Astrocyte (in vitro differentiated cells and primary cell): ENCODE measurements around the gene CADM4. TPM values are rescaled to one million over a fixed set of nuclear protein-coding genes. Genes with fewer than 3 reads are reported as not detected.
A peak's percentile ranks its signal among the peaks of the same experiment; 100 is the strongest.

Source experiments
- DNase-seq: peaks from one replicate; pipeline ENCODE4 v3.0.0-alpha.2; 2010; ENCODE audit warnings: low read depth
- FAIRE-seq: peaks from 2 replicates; lab custom pipeline; 2011; peaks lifted over from hg19 to GRCh38; lab: Jason Lieb, UNC
- H2AFZ ChIP-seq: 2 replicates; pipeline ENCODE4 v1.6.0; 2012; ENCODE audit warnings: low read depth, low read length, inconsistent platforms
- H3K27ac ChIP-seq: 2 replicates; pipeline ENCODE4 v1.5.1; 2011; ENCODE audit warnings: low read depth, low read length, inconsistent platforms
- H3K27me3 ChIP-seq: 2 replicates; pipeline ENCODE4 v1.6.0; 2011; ENCODE audit warnings: low read length, inconsistent platforms; ENCODE audit not compliant: insufficient read depth
- H3K36me3 ChIP-seq: 2 replicates; pipeline ENCODE4 v1.5.1; 2011; ENCODE audit warnings: low read length, inconsistent platforms; ENCODE audit not compliant: insufficient read depth
- H3K4me1 ChIP-seq: 2 replicates; pipeline ENCODE4 v1.5.1; 2011; ENCODE audit warnings: low read length, inconsistent platforms; ENCODE audit not compliant: insufficient read depth
- H3K4me2 ChIP-seq: 2 replicates; pipeline ENCODE4 v1.6.0; 2012; ENCODE audit warnings: low read length, inconsistent platforms
- H3K4me3 ChIP-seq: 2 replicates; pipeline ENCODE4 v1.5.1; 2011; ENCODE audit warnings: low read depth, mild to moderate bottlenecking, low read length, inconsistent platforms; ENCODE audit not compliant: insufficient read depth
- H3K79me2 ChIP-seq: 2 replicates; pipeline ENCODE4 v1.6.0; 2012; ENCODE audit warnings: mild to moderate bottlenecking, low read length, inconsistent platforms; ENCODE audit not compliant: insufficient read depth
- H3K9ac ChIP-seq: 2 replicates; pipeline ENCODE4 v1.6.0; 2012; ENCODE audit warnings: mild to moderate bottlenecking, low read length, inconsistent platforms
- H3K9me3 ChIP-seq: 2 replicates; pipeline ENCODE4 v1.5.1; 2012; ENCODE audit warnings: low read depth, mild to moderate bottlenecking, low read length, inconsistent platforms; ENCODE audit not compliant: insufficient read depth
- H4K20me1 ChIP-seq: 2 replicates; pipeline ENCODE4 v1.6.0; 2012; ENCODE audit warnings: low read length, inconsistent platforms; ENCODE audit not compliant: insufficient read depth
- H3K27ac Mint-ChIP-seq: one replicate; pipeline ENCODE4 v1.8.0; 2021; ENCODE audit warnings: mild to moderate bottlenecking, mixed read lengths; ENCODE audit not compliant: unreplicated experiment
- H3K27me3 Mint-ChIP-seq: one replicate; pipeline ENCODE4 v1.8.0; 2021; ENCODE audit warnings: low read depth, mixed read lengths; ENCODE audit not compliant: unreplicated experiment
- H3K36me3 Mint-ChIP-seq: one replicate; pipeline ENCODE4 v1.8.0; 2021; ENCODE audit warnings: low read depth, mixed read lengths; ENCODE audit not compliant: unreplicated experiment
- H3K4me1 Mint-ChIP-seq: one replicate; pipeline ENCODE4 v1.8.0; 2021; ENCODE audit warnings: low read depth, mixed read lengths; ENCODE audit not compliant: unreplicated experiment
- H3K4me3 Mint-ChIP-seq: one replicate; pipeline ENCODE4 v1.8.0; 2021; ENCODE audit warnings: mild to moderate bottlenecking, moderate library complexity, mixed read lengths; ENCODE audit not compliant: unreplicated experiment
- H3K9me3 Mint-ChIP-seq: one replicate; pipeline ENCODE4 v1.8.0; 2021; ENCODE audit warnings: mild to moderate bottlenecking, mixed read lengths; ENCODE audit not compliant: unreplicated experiment
- EZH2 ChIP-seq: IDR thresholded peaks from 2 replicates; pipeline ENCODE4 v1.6.1; 2012; ENCODE audit warnings: mild to moderate bottlenecking, low read length, inconsistent platforms; ENCODE audit not compliant: insufficient read depth
- total RNA-seq: library from RNA; stranded (reverse); gene quantifications from 2 replicates; pipeline ENCODE4 v1.2.1, GENCODE V29; 2021
- TF ChIP-seq, protein P1 (sequence below): IDR thresholded peaks from 2 replicates; pipeline ENCODE4 v1.5.1; 2011; ENCODE audit warnings: low read depth, mild to moderate bottlenecking, inconsistent platforms, low read length, moderate library complexity; ENCODE audit not compliant: insufficient read depth

Gene CADM4
- total RNA-seq, 1 donor from 2014 or later, result 52.1 TPM

DNA sequence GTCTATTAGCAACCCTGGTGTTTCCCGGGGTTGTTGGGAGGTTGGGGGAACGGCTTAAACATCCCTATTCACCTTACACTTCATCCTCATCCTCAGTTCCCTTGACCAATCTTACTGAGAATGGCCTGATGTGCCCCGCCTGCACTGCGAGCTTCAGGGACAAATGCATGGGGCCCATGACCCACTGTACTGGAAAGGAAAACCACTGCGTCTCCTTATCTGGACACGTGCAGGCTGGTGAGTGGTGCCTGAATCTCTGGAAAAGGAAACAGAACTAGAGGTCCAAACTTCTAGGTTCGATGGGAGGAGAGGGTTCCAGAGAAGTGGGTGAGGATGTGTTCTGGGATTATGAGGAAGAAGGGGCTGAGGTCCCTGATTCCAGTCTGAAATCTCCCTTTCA is 58.2 kb downstream of the CADM4 start:
- H3K36me3 ChIP-seq, result peaks cover 4% of the 10 kb centered on the region
- Mint-ChIP-seq H3K36me3 (peaks cover 13% of the 10 kb centered on the region), H3K9me3 (peaks cover 1% of the 10 kb centered on the region), H3K27ac (no peak overlapping the region), H3K4me3 (no peak overlapping the region), H3K27me3 (peaks cover 13% of the 10 kb centered on the region), H3K4me1 (peaks cover 2% of the 10 kb centered on the region)
- peaks cover 3% of the 10 kb centered on the region for H3K79me2 ChIP-seq
- H3K4me3 ChIP-seq, result no peak overlapping the region
- H4K20me1 ChIP-seq, result peaks cover 8% of the 10 kb centered on the region
- H3K27me3 ChIP-seq, result no peaks in the 10 kb centered on the region
- no peak for FAIRE-seq
- H3K9ac ChIP-seq, result no peak overlapping the region
- no peak overlapping the region for H2AFZ ChIP-seq
- H3K4me2 ChIP-seq, result peak overlapping the region; percentile 79
- no peaks in the 10 kb centered on the region for H3K9me3 ChIP-seq
- peaks cover 4% of the 10 kb centered on the region for H3K4me1 ChIP-seq
- DNase-seq, result no peak
- H3K27ac ChIP-seq, result no peak overlapping the region
- no peak for TF ChIP-seq EZH2
- TF ChIP-seq, protein P1, sequence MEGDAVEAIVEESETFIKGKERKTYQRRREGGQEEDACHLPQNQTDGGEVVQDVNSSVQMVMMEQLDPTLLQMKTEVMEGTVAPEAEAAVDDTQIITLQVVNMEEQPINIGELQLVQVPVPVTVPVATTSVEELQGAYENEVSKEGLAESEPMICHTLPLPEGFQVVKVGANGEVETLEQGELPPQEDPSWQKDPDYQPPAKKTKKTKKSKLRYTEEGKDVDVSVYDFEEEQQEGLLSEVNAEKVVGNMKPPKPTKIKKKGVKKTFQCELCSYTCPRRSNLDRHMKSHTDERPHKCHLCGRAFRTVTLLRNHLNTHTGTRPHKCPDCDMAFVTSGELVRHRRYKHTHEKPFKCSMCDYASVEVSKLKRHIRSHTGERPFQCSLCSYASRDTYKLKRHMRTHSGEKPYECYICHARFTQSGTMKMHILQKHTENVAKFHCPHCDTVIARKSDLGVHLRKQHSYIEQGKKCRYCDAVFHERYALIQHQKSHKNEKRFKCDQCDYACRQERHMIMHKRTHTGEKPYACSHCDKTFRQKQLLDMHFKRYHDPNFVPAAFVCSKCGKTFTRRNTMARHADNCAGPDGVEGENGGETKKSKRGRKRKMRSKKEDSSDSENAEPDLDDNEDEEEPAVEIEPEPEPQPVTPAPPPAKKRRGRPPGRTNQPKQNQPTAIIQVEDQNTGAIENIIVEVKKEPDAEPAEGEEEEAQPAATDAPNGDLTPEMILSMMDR, result no peak

GRCh38 chr19:43578787-43579186 is 60.9 kb downstream of the CADM4 start:
- H3K4me3 ChIP-seq, result no peak overlapping the region
- no peaks in the 10 kb centered on the region for H3K9me3 ChIP-seq
- H3K4me1 Mint-ChIP-seq, result peaks cover 2% of the 10 kb centered on the region
- H3K4me1 ChIP-seq, result peaks cover 15% of the 10 kb centered on the region
- H3K4me2 ChIP-seq, result no peak overlapping the region
- no peak for FAIRE-seq
- TF ChIP-seq, protein P1, result no peak
- TF ChIP-seq EZH2, result no peak
- H3K27ac Mint-ChIP-seq, result no peak overlapping the region
- peaks cover 5% of the 10 kb centered on the region for H3K36me3 Mint-ChIP-seq
- peaks cover 2% of the 10 kb centered on the region for H3K9me3 Mint-ChIP-seq
- no peaks in the 10 kb centered on the region for H3K36me3 ChIP-seq
- no peak overlapping the region for H3K9ac ChIP-seq
- H3K4me3 Mint-ChIP-seq, result no peak overlapping the region
- H3K27me3 ChIP-seq, result no peaks in the 10 kb centered on the region
- H2AFZ ChIP-seq, result no peak overlapping the region
- peaks cover 13% of the 10 kb centered on the region for H3K27me3 Mint-ChIP-seq
- H4K20me1 ChIP-seq, result no peaks in the 10 kb centered on the region
- H3K79me2 ChIP-seq, result peaks cover 14% of the 10 kb centered on the region
- no peak overlapping the region for H3K27ac ChIP-seq
- DNase-seq, result no peak

GRCh38 chr19:43575955-43576878 is 63.4 kb downstream of the CADM4 start:
- H2AFZ ChIP-seq, result peak overlapping the region; percentile 74
- Mint-ChIP-seq H3K27ac (no peak overlapping the region), H3K27me3 (peaks cover 13% of the 10 kb centered on the region)

More at GRCh38 chr19:43575955-43576878, 63.4 kb downstream of the CADM4 start:
- peaks cover 5% of the 10 kb centered on the region for H3K36me3 Mint-ChIP-seq
- no peak for TF ChIP-seq EZH2
- TF ChIP-seq, protein P1, result no peak
- Histone ChIP-seq H3K9ac (peak overlapping the region; percentile 58), H3K79me2 (peaks cover 21% of the 10 kb centered on the region), H3K27me3 (no peaks in the 10 kb centered on the region), H3K4me1 (peaks cover 14% of the 10 kb centered on the region), H3K36me3 (peaks cover 2% of the 10 kb centered on the region), H3K9me3 (no peaks in the 10 kb centered on the region), H3K4me3 (peak overlapping the region; percentile 90), H4K20me1 (no peaks in the 10 kb centered on the region), H3K4me2 (peak overlapping the region; percentile 97), H3K27ac (peak overlapping the region; percentile 54)
- H3K9me3 Mint-ChIP-seq, result peaks cover 2% of the 10 kb centered on the region
- DNase-seq (no peak), FAIRE-seq (no peak)
- peaks cover 2% of the 10 kb centered on the region for H3K4me1 Mint-ChIP-seq
- peak overlapping the region; percentile 71 for H3K4me3 Mint-ChIP-seq
